Prostate gland (tissue), 2 donors: ENCODE data around the gene DCST1. TPM values are rescaled to one million over a fixed set of nuclear protein-coding genes. Genes with fewer than 3 reads are reported as not detected.

Source experiments
- DNase-seq: peaks from one replicate; pipeline ENCODE4 v3.0.0-alpha.2; 2019; ENCODE audit warnings: low spot score
- H3K27ac ChIP-seq, 2 donors: fragments of 200-600 bp; sonication (generic); 2 replicates each; pipeline ENCODE4 v1.5.1; 2017 to 2019
- H3K27me3 ChIP-seq: fragments of 200-600 bp; sonication (generic); replicated peaks from 2 replicates; pipeline ENCODE4 v1.5.1; 2019; ENCODE audit not compliant: insufficient read depth
- H3K36me3 ChIP-seq, 2 donors: fragments of 200-600 bp; sonication (generic); 1 replicate in 1 of 2; 2 replicates in 1 of 2; pipeline versions ENCODE4 v1.5.1 to v1.8.1; 2017 to 2019
- H3K4me1 ChIP-seq: fragments of 200-600 bp; sonication (generic); replicated peaks from 2 replicates; pipeline ENCODE4 v1.5.1; 2019
- H3K4me3 ChIP-seq, 2 donors: fragments of 200-600 bp; sonication (generic); 2 replicates each; pipeline ENCODE4 v1.5.1; 2017 to 2019
- H3K9me3 ChIP-seq: fragments of 200-600 bp; sonication (generic); 2 replicates; pipeline ENCODE4 v1.5.1; 2017
- POLR2A ChIP-seq: fragments of 450-650 bp; IDR thresholded peaks from one replicate; pipeline ENCODE4 v1.6.1; 2016; ENCODE audit warnings: antibody characterized with exemption, mild to moderate bottlenecking
- POLR2AphosphoS5 ChIP-seq: sonication (generic); formaldehyde crosslinking; IDR thresholded peaks from one replicate; pipeline ENCODE4 v1.6.1; 2017; ENCODE audit warnings: antibody characterized with exemption
- WGBS: methylation state at CpG from one replicate; pipeline ENCODE4 v1.1.5; 2018; 5-methylcytosine and 5-hydroxymethylcytosine counted together
- intact Hi-C: fragments of 100-400 bp; cut with DNase I; formaldehyde crosslinking; loops from one replicate; pipeline ENCODE4 v1.14.2; 2022
- total RNA-seq, 2 donors: library from RNA; depleted of rRNA; stranded (reverse); fragments of >200 nt; gene quantifications; one replicate each; pipeline ENCODE4 v1.1.0, GENCODE V29; 2016
- TF ChIP-seq, protein P1 (sequence below), 4 experiments: fragments of 200-600 bp in 2 of 4; fragments of 450-650 bp in 2 of 4; sonication (generic) in 2 of 4; IDR thresholded peaks; 1 replicate in 3 of 4; 2 replicates in 1 of 4; pipeline ENCODE4 v1.5.1; 2016 to 2019; ENCODE audit warnings: antibody characterized with exemption in 4 of 4, mild to moderate bottlenecking in 2 of 4, moderate library complexity in 2 of 4

The DCST1 gene
- total RNA-seq, 2 donors from 2014 or later = 0.51 TPM; not detected in 1

DNA sequence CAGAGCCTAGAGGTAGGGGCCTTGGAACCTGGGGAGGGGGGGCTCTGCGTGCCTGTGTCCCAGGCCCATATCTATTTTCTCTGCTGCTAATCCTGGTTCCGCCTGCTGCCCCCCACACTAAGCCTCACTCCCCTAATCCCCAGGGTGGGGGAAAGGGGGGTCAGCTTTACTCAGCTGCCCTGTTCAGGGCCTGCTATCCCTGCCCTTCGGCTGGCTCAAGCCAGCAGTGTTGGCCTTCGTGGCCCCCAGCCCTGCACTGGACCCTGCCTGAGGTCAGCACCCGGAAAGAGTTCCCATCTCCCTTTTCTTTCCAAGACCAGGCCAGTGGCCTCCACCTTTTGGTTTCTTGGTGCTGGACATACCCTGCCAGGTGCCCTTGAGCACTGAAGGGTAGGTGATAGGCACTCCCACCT is 22.6 kb upstream of the DCST1 start:
- Histone ChIP-seq H3K27me3 (no peaks in the 10 kb centered on the region), H3K27ac (peak overlapping the region; percentile 100), H3K4me1 (peaks cover 45% of the 10 kb centered on the region), H3K36me3 (peaks cover 7 to 14% of the 10 kb centered on the region in 2 donors), H3K9me3 (no peaks in the 10 kb centered on the region), H3K4me3 (no peak overlapping the region)
- 71% methylated on average over 5 of the region's 5 CpGs for WGBS
- TF ChIP-seq POLR2AphosphoS5 = no peak
- TF ChIP-seq POLR2A = no peak
- intact Hi-C loops = no loop called here
- no peak for DNase-seq

DNA sequence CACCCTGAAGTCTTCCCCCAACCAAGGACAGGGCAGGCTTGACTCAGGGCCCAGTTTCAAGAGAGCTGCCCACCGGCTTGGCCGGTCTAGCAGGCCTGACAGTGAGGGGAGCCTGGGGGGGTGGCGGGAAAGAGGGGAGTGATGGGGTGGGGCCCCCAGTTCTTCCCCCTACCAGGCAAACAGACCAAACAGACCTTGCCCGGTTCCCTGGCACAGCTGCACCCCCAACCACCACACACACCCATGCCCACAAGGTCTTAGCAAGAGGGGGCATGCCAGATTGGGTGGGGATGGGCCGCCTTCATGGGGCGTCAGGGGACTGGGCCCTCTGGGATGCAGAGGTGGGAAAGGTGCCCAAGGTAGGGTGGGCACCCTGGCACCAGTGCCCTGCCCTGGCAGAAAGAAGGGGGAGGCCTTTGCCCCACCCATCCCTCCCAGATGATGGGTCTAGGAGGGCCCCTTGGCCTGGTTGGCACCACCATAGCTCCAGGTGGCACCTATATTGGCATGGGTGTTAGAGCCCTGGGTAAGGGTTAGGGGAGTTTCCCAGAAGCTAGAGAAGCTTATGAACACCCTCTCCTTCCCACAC is 22.1 kb upstream of the DCST1 start:
- no peak for TF ChIP-seq POLR2A
- no peak for TF ChIP-seq POLR2AphosphoS5
- TF ChIP-seq, protein P1, sequence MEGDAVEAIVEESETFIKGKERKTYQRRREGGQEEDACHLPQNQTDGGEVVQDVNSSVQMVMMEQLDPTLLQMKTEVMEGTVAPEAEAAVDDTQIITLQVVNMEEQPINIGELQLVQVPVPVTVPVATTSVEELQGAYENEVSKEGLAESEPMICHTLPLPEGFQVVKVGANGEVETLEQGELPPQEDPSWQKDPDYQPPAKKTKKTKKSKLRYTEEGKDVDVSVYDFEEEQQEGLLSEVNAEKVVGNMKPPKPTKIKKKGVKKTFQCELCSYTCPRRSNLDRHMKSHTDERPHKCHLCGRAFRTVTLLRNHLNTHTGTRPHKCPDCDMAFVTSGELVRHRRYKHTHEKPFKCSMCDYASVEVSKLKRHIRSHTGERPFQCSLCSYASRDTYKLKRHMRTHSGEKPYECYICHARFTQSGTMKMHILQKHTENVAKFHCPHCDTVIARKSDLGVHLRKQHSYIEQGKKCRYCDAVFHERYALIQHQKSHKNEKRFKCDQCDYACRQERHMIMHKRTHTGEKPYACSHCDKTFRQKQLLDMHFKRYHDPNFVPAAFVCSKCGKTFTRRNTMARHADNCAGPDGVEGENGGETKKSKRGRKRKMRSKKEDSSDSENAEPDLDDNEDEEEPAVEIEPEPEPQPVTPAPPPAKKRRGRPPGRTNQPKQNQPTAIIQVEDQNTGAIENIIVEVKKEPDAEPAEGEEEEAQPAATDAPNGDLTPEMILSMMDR (IDR thresholded peaks at IDR 0.05) = no peak
- Histone ChIP-seq H3K4me3 (no peak overlapping the region), H3K4me1 (peaks cover 40% of the 10 kb centered on the region), H3K27ac (peak overlapping the region; percentile 100), H3K9me3 (no peaks in the 10 kb centered on the region), H3K27me3 (no peaks in the 10 kb centered on the region), H3K36me3 (peaks cover 7 to 14% of the 10 kb centered on the region in 2 donors)
- 59% methylated on average over 6 of the region's 6 CpGs for WGBS
- DNase-seq = peak; percentile 39
- intact Hi-C loops = no loop called here

DNA sequence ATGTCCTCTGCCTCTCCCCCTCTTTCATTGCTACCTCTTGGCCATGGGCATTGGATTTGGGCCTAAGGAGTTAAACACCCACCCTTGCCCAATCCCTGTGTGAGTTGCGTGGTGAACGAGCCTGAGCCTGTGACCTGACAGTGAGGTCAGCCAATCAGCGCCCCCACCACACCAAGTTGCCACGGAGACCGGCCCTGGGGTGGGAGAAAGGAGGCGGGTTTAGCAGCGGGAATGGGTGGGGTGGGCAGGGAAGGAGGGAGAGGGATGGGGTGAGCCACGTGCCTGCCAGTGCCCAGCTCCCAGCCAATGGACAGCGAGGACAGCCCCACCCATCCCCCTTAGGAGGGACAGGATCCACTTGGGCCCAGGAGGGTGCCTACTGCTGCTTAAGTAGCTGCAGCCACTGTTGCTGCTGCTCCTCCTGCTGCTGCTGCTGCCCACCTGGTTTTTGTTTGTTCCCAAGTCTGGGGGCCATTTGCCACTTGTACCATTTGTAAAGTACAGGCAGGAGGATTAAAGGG is 21.5 kb upstream of the DCST1 start:
- WGBS = 9% methylated on average over 9 of the region's 9 CpGs
- H3K36me3 ChIP-seq = peaks cover 7 to 14% of the 10 kb centered on the region in 2 donors
- intact Hi-C loops = no loop called here
- TF ChIP-seq, protein P1 (IDR thresholded peaks at IDR 0.05) = no peak
- TF ChIP-seq POLR2AphosphoS5 (peak; percentile 38), POLR2A (peak; percentile 41)
- no peaks in the 10 kb centered on the region for H3K27me3 ChIP-seq
- H3K27ac ChIP-seq = peak overlapping the region; percentile 100
- peak; percentile 73 for DNase-seq
- no peaks in the 10 kb centered on the region for H3K9me3 ChIP-seq
- H3K4me3 ChIP-seq = no peak overlapping the region
- peaks cover 40% of the 10 kb centered on the region for H3K4me1 ChIP-seq

DNA sequence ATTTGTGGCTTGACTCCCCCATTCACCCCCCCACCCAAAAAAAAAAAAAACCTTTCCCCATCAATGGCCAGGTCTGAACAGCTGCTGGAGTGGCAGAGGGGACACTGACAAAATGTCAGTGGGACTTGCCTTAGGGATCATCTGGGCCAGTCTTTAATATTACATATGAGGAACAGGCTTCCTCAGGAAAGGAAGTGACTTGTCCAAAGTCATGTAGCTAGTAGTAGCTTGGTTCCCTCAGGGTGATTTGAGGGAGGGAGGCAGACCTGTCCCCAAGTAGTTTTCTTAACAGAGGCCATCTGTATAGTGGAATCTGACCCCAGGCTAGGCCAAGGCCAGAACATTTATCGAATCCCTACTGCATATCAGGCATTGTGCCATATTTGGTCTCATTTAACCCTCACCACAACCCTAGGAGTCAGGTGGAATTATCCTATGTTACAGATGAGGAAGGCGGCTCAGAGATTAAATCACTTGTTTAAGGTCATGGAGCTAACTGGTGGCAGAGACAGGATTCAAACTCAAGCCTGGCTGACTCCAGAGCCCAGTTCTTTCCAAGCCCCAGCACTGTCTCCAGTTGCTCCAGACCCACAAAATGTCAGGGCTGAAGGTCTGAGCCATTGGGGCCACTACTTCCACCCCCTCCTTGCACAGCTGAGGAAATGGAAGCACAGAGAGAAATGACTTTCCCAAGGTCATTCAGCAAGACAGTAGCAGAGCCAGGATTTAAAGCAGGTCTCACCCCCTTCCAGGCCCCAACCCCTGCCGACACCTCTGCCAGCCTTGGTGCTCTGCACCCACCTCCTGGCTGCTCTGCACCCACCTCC is 20.6 kb upstream of the DCST1 start:
- TF ChIP-seq POLR2AphosphoS5 (no peak), POLR2A (no peak)
- 78% methylated on average over 3 of the region's 3 CpGs for WGBS
- Histone ChIP-seq H3K27ac (peak overlapping the region; percentile 30 to 100), H3K4me1 (peaks cover 42% of the 10 kb centered on the region), H3K4me3 (no peak overlapping the region), H3K36me3 (peaks cover 7 to 14% of the 10 kb centered on the region in 2 donors), H3K9me3 (no peaks in the 10 kb centered on the region), H3K27me3 (no peaks in the 10 kb centered on the region)
- DNase-seq = no peak
- intact Hi-C loops = no loop called here

DNA sequence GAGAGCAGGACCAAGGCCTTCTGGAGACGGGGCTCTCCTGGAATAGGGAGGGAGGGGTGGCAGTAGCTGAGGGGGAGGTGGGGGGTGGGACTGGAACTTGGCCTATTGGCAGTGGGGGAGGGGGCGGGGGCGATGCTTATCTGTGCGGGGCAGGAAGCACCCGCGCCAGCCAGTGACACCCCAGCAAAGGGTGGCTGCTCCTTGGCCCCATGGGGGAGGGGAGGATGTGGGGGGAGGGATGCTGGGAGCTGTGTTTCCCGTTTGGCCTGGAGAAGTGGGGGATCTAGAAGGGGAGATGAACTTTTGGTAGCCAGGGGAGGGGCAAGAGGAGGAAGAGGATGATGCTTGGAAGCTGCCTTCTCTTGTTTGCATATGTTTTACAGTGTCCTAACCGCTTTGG is 20.0 kb upstream of the DCST1 start:
- Histone ChIP-seq H3K27ac (peak overlapping the region; percentile 30 to 100), H3K9me3 (no peaks in the 10 kb centered on the region), H3K36me3 (peaks cover 7 to 14% of the 10 kb centered on the region in 2 donors), H3K4me1 (peaks cover 44% of the 10 kb centered on the region), H3K4me3 (no peak overlapping the region), H3K27me3 (no peaks in the 10 kb centered on the region)
- no peak for DNase-seq
- 32% methylated on average over 7 of the region's 8 CpGs for WGBS
- intact Hi-C loops = no loop called here
- TF ChIP-seq POLR2A = no peak
- TF ChIP-seq POLR2AphosphoS5 = no peak
- TF ChIP-seq, protein P1 (IDR thresholded peaks at IDR 0.05) = no peak
